Transverse colon (tissue), 4 donors: Measurements from ENCODE around the gene PMF1. TPM values are rescaled to one million over a fixed set of nuclear protein-coding genes. Genes with fewer than 3 reads are reported as not detected.
A peak's percentile ranks its signal among the peaks of the same experiment; 100 is the strongest.

Source experiments
- DNase-seq: peaks from one replicate; pipeline ENCODE4 v3.0.0-alpha.2; 2019
- H3K27ac ChIP-seq, 4 donors: fragments of 200-600 bp; sonication (generic); 2 replicates each; pipeline ENCODE4 v1.5.1; 2016 to 2018; ENCODE audit warnings: inconsistent platforms in 4 of 4
- H3K27me3 ChIP-seq: fragments of 200-600 bp; sonication (generic); 2 replicates; pipeline ENCODE4 v1.5.1; 2017; ENCODE audit warnings: inconsistent platforms
- H3K36me3 ChIP-seq, 4 donors: fragments of 200-600 bp; sonication (generic); 2 replicates each; pipeline ENCODE4 v1.5.1; 2017 to 2019; ENCODE audit warnings: inconsistent platforms in 4 of 4
- H3K4me1 ChIP-seq, 4 donors: fragments of 200-600 bp; sonication (generic); 2 replicates each; pipeline ENCODE4 v1.5.1; 2017 to 2020; ENCODE audit warnings: inconsistent platforms in 4 of 4
- H3K4me3 ChIP-seq, 4 donors: fragments of 200-600 bp; sonication (generic); 1 replicate in 1 of 4; 2 replicates in 3 of 4; pipeline versions ENCODE4 v1.5.1 to v1.6.1; 2017 to 2019; ENCODE audit warnings: inconsistent platforms in 4 of 4
- H3K9me3 ChIP-seq, 2 donors: fragments of 200-600 bp; sonication (generic); 2 replicates each; pipeline ENCODE4 v1.5.1; 2017 to 2019; ENCODE audit warnings: inconsistent platforms in 2 of 2
- CTCF ChIP-seq, 5 experiments: fragments of 200-600 bp in 3 of 5; fragments of 450-650 bp in 2 of 5; sonication (generic) in 3 of 5; IDR thresholded peaks; 1 replicate in 2 of 5; 2 replicates in 3 of 5; pipeline ENCODE4 v1.5.1; 2016 to 2017; ENCODE audit warnings: antibody characterized with exemption in 5 of 5, inconsistent platforms in 3 of 5, mild to moderate bottlenecking in 2 of 5, moderate library complexity in 1 of 5
- EP300 ChIP-seq: sonication (generic); formaldehyde crosslinking; IDR thresholded peaks from one replicate; pipeline ENCODE4 v1.6.1; 2017; ENCODE audit warnings: antibody characterized with exemption, low read depth
- POLR2A ChIP-seq: fragments of 450-650 bp; IDR thresholded peaks from one replicate; pipeline ENCODE4 v1.6.1; 2016; ENCODE audit warnings: antibody characterized with exemption, mild to moderate bottlenecking, moderate library complexity
- POLR2AphosphoS5 ChIP-seq, 3 donors: sonication (generic); formaldehyde crosslinking; IDR thresholded peaks; one replicate each; pipeline ENCODE4 v1.6.1; 2016; ENCODE audit warnings: antibody characterized with exemption in 3 of 3
- WGBS, 2 donors: methylation state at CpG; one replicate each; pipeline ENCODE4 v1.1.5; 2018; ENCODE audit warnings: low coverage in 1 of 2; 5-methylcytosine and 5-hydroxymethylcytosine counted together
- in situ Hi-C, 4 donors: fragments of 200-750 bp; cut with MboI; loops; one replicate each; pipeline versions ENCODE4 v1.15.0 to v1.15.1; 2017; ENCODE audit warnings: low sequenced_read_pairs in 3 of 4, low pct_ligation_motif_present in 1 of 4, low pct_unique_long_range_greater_than_20kb in 1 of 4
- intact Hi-C: fragments of 100-400 bp; cut with DNase I; formaldehyde crosslinking; loops from one replicate; pipeline ENCODE4 v1.15.1; 2023; ENCODE audit warnings: low total_unique reads
- total RNA-seq, 4 donors: library from RNA; depleted of rRNA; stranded (reverse); fragments of >200 nt; gene quantifications; one replicate each; pipeline ENCODE4 v1.1.0, GENCODE V29; 2016

The PMF1 gene
- total RNA-seq, 4 donors from 2014 or later = 29.9 to 67.3 (median 52.3) TPM

- 0 to 7% methylated on average over 6 to 22 of the region's 22 CpGs for WGBS, 2 donors
- Histone ChIP-seq H3K4me3 (peak overlapping the region; percentile 79 to 94 (median 88)), H3K9me3 (no peaks in the 10 kb centered on the region), H3K27me3 (no peaks in the 10 kb centered on the region), H3K27ac (peak overlapping the region; percentile 90 to 95 (median 92)), H3K4me1 (peaks cover 8 to 39% (median 21%) of the 10 kb centered on the region in 4 donors), H3K36me3 (peaks cover 0 to 16% (median 6%) of the 10 kb centered on the region in 4 donors)
- DNase-seq = no peak
- no peak for TF ChIP-seq POLR2A
- no peak for TF ChIP-seq EP300
- no peak for TF ChIP-seq CTCF (IDR thresholded peaks at IDR 0.05)
- no peak for TF ChIP-seq POLR2AphosphoS5 (IDR thresholded peaks at IDR 0.05)
- intact Hi-C loops = no loop called here
- in situ Hi-C loops = no loop called here
Observed at GRCh38 chr1:156281693-156282478, 69.1 kb downstream of the PMF1 start.

GRCh38 chr1:156282479-156283222, 69.8 kb downstream of the PMF1 start, which contains the start of gene SMG5:
SMG5 (minus strand) TSS chr1:156282825; CDS start chr1:156282680, 145 bp downstream.
- DNase-seq = peak; percentile 97
- TF ChIP-seq POLR2AphosphoS5 (IDR thresholded peaks at IDR 0.05) = peak; percentile 73 to 96 (median 93)
- TF ChIP-seq EP300 = no peak
- no peak for TF ChIP-seq CTCF (IDR thresholded peaks at IDR 0.05)
- peak; percentile 96 for TF ChIP-seq POLR2A
- peaks cover 8 to 39% (median 21%) of the 10 kb centered on the region in 4 donors for H3K4me1 ChIP-seq
- in situ Hi-C loops = no loop called here
- H3K4me3 ChIP-seq = peak within 1 kb of the TSS; percentile 79 to 94 (median 88)
- intact Hi-C loops = no loop called here
- WGBS, 2 donors = 0% methylated on average over 42 of the region's 50 CpGs; no CpG with 5 or more reads in 1 of the 2 donors
- no peaks in the 10 kb centered on the region for H3K27me3 ChIP-seq
- H3K27ac ChIP-seq = peak within 1 kb of the TSS; percentile 90 to 95 (median 92)
- peaks cover 0 to 9% (median 4%) of the 10 kb centered on the region in 4 donors for H3K36me3 ChIP-seq
- no peaks in the 10 kb centered on the region for H3K9me3 ChIP-seq

- H3K4me1 ChIP-seq = peaks cover 8 to 39% (median 21%) of the 10 kb centered on the region in 4 donors
- TF ChIP-seq POLR2A (no peak), POLR2AphosphoS5 (IDR thresholded peaks at IDR 0.05) (no peak), EP300 (no peak), CTCF (IDR thresholded peaks at IDR 0.05) (no peak)
- H3K4me3 ChIP-seq = peak overlapping the region in 3 of 4 donors; percentile 79 to 90 (median 86)
- in situ Hi-C loops = no loop called here
- no peak for DNase-seq
- H3K9me3 ChIP-seq = no peaks in the 10 kb centered on the region
- 67% methylated on average over 1 of the region's 1 CpG; no CpG with 5 or more reads in 1 of the 2 donors for WGBS, 2 donors
- H3K27me3 ChIP-seq = no peaks in the 10 kb centered on the region
- peaks cover 0 to under 1% (median 0%) of the 10 kb centered on the region in 4 donors for H3K36me3 ChIP-seq
- peak overlapping the region; percentile 90 to 95 (median 92) for H3K27ac ChIP-seq
- intact Hi-C loops = no loop called here
Observed at GRCh38 chr1:156283521-156283920, 70.7 kb downstream of the PMF1 start.

GRCh38 chr1:156284112-156284511, 71.3 kb downstream of the PMF1 start, which contains the start of gene TMEM79:
TMEM79 (plus strand) TSS chr1:156284325; CDS start chr1:156285227, 902 bp downstream.
- peak; percentile 40 for DNase-seq
- Histone ChIP-seq H3K4me1 (peaks cover 8 to 39% (median 21%) of the 10 kb centered on the region in 4 donors), H3K27ac (peak within 1 kb of the TSS; percentile 90 to 95 (median 92)), H3K9me3 (no peaks in the 10 kb centered on the region), H3K36me3 (no peaks in the 10 kb centered on the region), H3K27me3 (no peaks in the 10 kb centered on the region), H3K4me3 (peak within 1 kb of the TSS; percentile 25 to 90 (median 82))
- no peak for TF ChIP-seq POLR2AphosphoS5 (IDR thresholded peaks at IDR 0.05)
- no peak for TF ChIP-seq CTCF (IDR thresholded peaks at IDR 0.05)
- TF ChIP-seq EP300 = no peak
- no peak for TF ChIP-seq POLR2A
- in situ Hi-C loops (no loop called here), intact Hi-C loops (no loop called here)
- 56 to 65% methylated on average over 2 to 7 of the region's 7 CpGs for WGBS, 2 donors
